ENCODE measurements around the gene MYH11. TPM values are rescaled to one million over a fixed set of nuclear protein-coding genes. Genes with fewer than 3 reads are reported as not detected.

Gene MYH11
- total RNA-seq, 1 donor from 2014 or later = not detected

- H3K4me1 Mint-ChIP-seq (ENCODE audit: low read depth) = peaks cover 30% of the 10 kb centered on the region
- no peaks in the 10 kb centered on the region for H3K9me3 Mint-ChIP-seq
- H3K27ac Mint-ChIP-seq = peak within 1 kb of the TSS; percentile 97
- intact Hi-C loops (cut with micrococcal nuclease) = loop anchor here (1.0 to 10.0 kb wide), 5 partner anchors 11 to 236 kb away; no protein-coding TSS in a partner anchor
- H3K4me3 Mint-ChIP-seq (ENCODE audit: low read depth) = peak within 1 kb of the TSS; percentile 98
- DNase-seq (ENCODE audit: low spot score) = peak; percentile 100
- H3K27me3 Mint-ChIP-seq (ENCODE audit: low read depth) = no peaks in the 10 kb centered on the region
- peaks cover 23% of the 10 kb centered on the region for H3K36me3 Mint-ChIP-seq (ENCODE audit: low read depth)
Measured at GRCh38 chr16:15888072-15888976, 31.5 kb upstream of the MYH11 start, which contains the start of gene CEP20. CEP20 (minus strand) TSS chr16:15888603; CDS start chr16:15888585, 18 bp downstream.

- Mint-ChIP-seq H3K4me3 (ENCODE audit: low read depth) (peak overlapping the region; percentile 98), H3K4me1 (ENCODE audit: low read depth) (peaks cover 30% of the 10 kb centered on the region), H3K9me3 (no peaks in the 10 kb centered on the region), H3K36me3 (ENCODE audit: low read depth) (peaks cover 29% of the 10 kb centered on the region), H3K27me3 (ENCODE audit: low read depth) (no peaks in the 10 kb centered on the region), H3K27ac (peak overlapping the region; percentile 97)
- DNase-seq (ENCODE audit: low spot score) = no peak
- intact Hi-C loops (cut with micrococcal nuclease) = loop anchor here (5.0 to 10.0 kb wide), 2 partner anchors 145 to 238 kb away; no protein-coding TSS in a partner anchor
Measured at GRCh38 chr16:15887283-15887682, 30.5 kb upstream of the MYH11 start.

- H3K27me3 Mint-ChIP-seq (ENCODE audit: low read depth) = no peaks in the 10 kb centered on the region
- DNase-seq (ENCODE audit: low spot score) = no peak
- H3K36me3 Mint-ChIP-seq (ENCODE audit: low read depth) = peaks cover 39% of the 10 kb centered on the region
- peak overlapping the region; percentile 30 for H3K27ac Mint-ChIP-seq
- peak overlapping the region; percentile 49 for H3K4me3 Mint-ChIP-seq (ENCODE audit: low read depth)
- no peaks in the 10 kb centered on the region for H3K9me3 Mint-ChIP-seq
- intact Hi-C loops (cut with micrococcal nuclease) = loop anchor here (5.0 to 10.0 kb wide), 2 partner anchors 146 to 239 kb away; no protein-coding TSS in a partner anchor
- H3K4me1 Mint-ChIP-seq (ENCODE audit: low read depth) = peaks cover 31% of the 10 kb centered on the region
Measured at GRCh38 chr16:15886078-15886477, 29.2 kb upstream of the MYH11 start.

GRCh38 chr16:15885560-15886001 lies 28.8 kb upstream of the MYH11 start:
- Mint-ChIP-seq H3K27me3 (ENCODE audit: low read depth) (no peaks in the 10 kb centered on the region), H3K4me3 (ENCODE audit: low read depth) (peak overlapping the region; percentile 49)

GRCh38 chr16:15882563-15882962 lies 25.7 kb upstream of the MYH11 start:
- Mint-ChIP-seq H3K9me3 (no peaks in the 10 kb centered on the region), H3K4me3 (ENCODE audit: low read depth) (no peak overlapping the region), H3K4me1 (ENCODE audit: low read depth) (peaks cover 38% of the 10 kb centered on the region), H3K27ac (no peak overlapping the region), H3K36me3 (ENCODE audit: low read depth) (peaks cover 56% of the 10 kb centered on the region), H3K27me3 (ENCODE audit: low read depth) (no peaks in the 10 kb centered on the region)
- intact Hi-C loops (cut with micrococcal nuclease) = loop anchor here (10.0 kb wide), 1 partner anchor 242 kb away; no protein-coding TSS in a partner anchor
- no peak for DNase-seq (ENCODE audit: low spot score)

More at GRCh38 chr16:15885560-15886001, 28.8 kb upstream of the MYH11 start:
- no peaks in the 10 kb centered on the region for H3K9me3 Mint-ChIP-seq
- H3K27ac Mint-ChIP-seq = peak overlapping the region; percentile 30
- peaks cover 39% of the 10 kb centered on the region for H3K36me3 Mint-ChIP-seq (ENCODE audit: low read depth)
- peaks cover 32% of the 10 kb centered on the region for H3K4me1 Mint-ChIP-seq (ENCODE audit: low read depth)
- intact Hi-C loops (cut with micrococcal nuclease) = loop anchor here (5.0 to 10.0 kb wide), 2 partner anchors 147 to 239 kb away; no protein-coding TSS in a partner anchor
- DNase-seq (ENCODE audit: low spot score) = no peak

GRCh38 chr16:15881794-15882379 lies 25.1 kb upstream of the MYH11 start:
- intact Hi-C loops (cut with micrococcal nuclease) = loop anchor here (10.0 kb wide), 1 partner anchor 243 kb away; no protein-coding TSS in a partner anchor
- Mint-ChIP-seq H3K27me3 (ENCODE audit: low read depth) (no peaks in the 10 kb centered on the region), H3K4me1 (ENCODE audit: low read depth) (peaks cover 32% of the 10 kb centered on the region), H3K4me3 (ENCODE audit: low read depth) (no peak overlapping the region), H3K27ac (no peak overlapping the region), H3K9me3 (no peaks in the 10 kb centered on the region), H3K36me3 (ENCODE audit: low read depth) (peaks cover 55% of the 10 kb centered on the region)
- no peak for DNase-seq (ENCODE audit: low spot score)

- DNase-seq (ENCODE audit: low spot score) = no peak
- intact Hi-C loops (cut with micrococcal nuclease) = loop anchor here (10.0 kb wide), 1 partner anchor 244 kb away; no protein-coding TSS in a partner anchor
- Mint-ChIP-seq H3K9me3 (no peaks in the 10 kb centered on the region), H3K4me3 (ENCODE audit: low read depth) (no peak overlapping the region), H3K27me3 (ENCODE audit: low read depth) (no peaks in the 10 kb centered on the region), H3K27ac (peak overlapping the region; percentile 26), H3K4me1 (ENCODE audit: low read depth) (peaks cover 23% of the 10 kb centered on the region), H3K36me3 (ENCODE audit: low read depth) (peaks cover 51% of the 10 kb centered on the region)
Measured at GRCh38 chr16:15880434-15881308, 23.8 kb upstream of the MYH11 start.

- no peak for DNase-seq (ENCODE audit: low spot score)
- Mint-ChIP-seq H3K36me3 (ENCODE audit: low read depth) (peaks cover 50% of the 10 kb centered on the region), H3K4me1 (ENCODE audit: low read depth) (peaks cover 24% of the 10 kb centered on the region), H3K4me3 (ENCODE audit: low read depth) (no peak overlapping the region), H3K9me3 (no peaks in the 10 kb centered on the region), H3K27ac (peak overlapping the region; percentile 64), H3K27me3 (ENCODE audit: low read depth) (no peaks in the 10 kb centered on the region)
- intact Hi-C loops (cut with micrococcal nuclease) = no loop called here
Measured at GRCh38 chr16:15879255-15879811, 22.5 kb upstream of the MYH11 start.

- peaks cover 21% of the 10 kb centered on the region for H3K4me1 Mint-ChIP-seq (ENCODE audit: low read depth)
- H3K9me3 Mint-ChIP-seq = no peaks in the 10 kb centered on the region
- no peaks in the 10 kb centered on the region for H3K27me3 Mint-ChIP-seq (ENCODE audit: low read depth)
- DNase-seq (ENCODE audit: low spot score) = no peak
- H3K27ac Mint-ChIP-seq = no peak overlapping the region
- H3K4me3 Mint-ChIP-seq (ENCODE audit: low read depth) = no peak overlapping the region
- intact Hi-C loops (cut with micrococcal nuclease) = no loop called here
- peaks cover 48% of the 10 kb centered on the region for H3K36me3 Mint-ChIP-seq (ENCODE audit: low read depth)
Measured at GRCh38 chr16:15876503-15876902, 19.7 kb upstream of the MYH11 start.

- Mint-ChIP-seq H3K4me3 (ENCODE audit: low read depth) (no peak overlapping the region), H3K27ac (no peak overlapping the region), H3K4me1 (ENCODE audit: low read depth) (peaks cover 14% of the 10 kb centered on the region), H3K9me3 (no peaks in the 10 kb centered on the region), H3K36me3 (ENCODE audit: low read depth) (peaks cover 51% of the 10 kb centered on the region), H3K27me3 (ENCODE audit: low read depth) (no peaks in the 10 kb centered on the region)
- intact Hi-C loops (cut with micrococcal nuclease) = no loop called here
- no peak for DNase-seq (ENCODE audit: low spot score)
Measured at GRCh38 chr16:15874745-15875314, 18.0 kb upstream of the MYH11 start.

- Mint-ChIP-seq H3K4me3 (ENCODE audit: low read depth) (no peak overlapping the region), H3K27ac (no peak overlapping the region)
Measured at GRCh38 chr16:15873737-15874136, 16.9 kb upstream of the MYH11 start.

More at GRCh38 chr16:15873737-15874136, 16.9 kb upstream of the MYH11 start:
- no peaks in the 10 kb centered on the region for H3K27me3 Mint-ChIP-seq (ENCODE audit: low read depth)
- peaks cover 49% of the 10 kb centered on the region for H3K36me3 Mint-ChIP-seq (ENCODE audit: low read depth)
- no peak for DNase-seq (ENCODE audit: low spot score)
- no peaks in the 10 kb centered on the region for H3K9me3 Mint-ChIP-seq
- H3K4me1 Mint-ChIP-seq (ENCODE audit: low read depth) = peaks cover 6% of the 10 kb centered on the region
- intact Hi-C loops (cut with micrococcal nuclease) = no loop called here
